ENCODE data around the gene UQCC3. TPM values are rescaled to one million over a fixed set of nuclear protein-coding genes. Genes with fewer than 3 reads are reported as not detected.
A peak's percentile ranks its signal among the peaks of the same experiment; 100 is the strongest.

UQCC3 gene
- total and polyA plus RNA-seq, 3 donors from 2014 or later, result 4.2 to 8.1 (median 8.0) TPM

DNA sequence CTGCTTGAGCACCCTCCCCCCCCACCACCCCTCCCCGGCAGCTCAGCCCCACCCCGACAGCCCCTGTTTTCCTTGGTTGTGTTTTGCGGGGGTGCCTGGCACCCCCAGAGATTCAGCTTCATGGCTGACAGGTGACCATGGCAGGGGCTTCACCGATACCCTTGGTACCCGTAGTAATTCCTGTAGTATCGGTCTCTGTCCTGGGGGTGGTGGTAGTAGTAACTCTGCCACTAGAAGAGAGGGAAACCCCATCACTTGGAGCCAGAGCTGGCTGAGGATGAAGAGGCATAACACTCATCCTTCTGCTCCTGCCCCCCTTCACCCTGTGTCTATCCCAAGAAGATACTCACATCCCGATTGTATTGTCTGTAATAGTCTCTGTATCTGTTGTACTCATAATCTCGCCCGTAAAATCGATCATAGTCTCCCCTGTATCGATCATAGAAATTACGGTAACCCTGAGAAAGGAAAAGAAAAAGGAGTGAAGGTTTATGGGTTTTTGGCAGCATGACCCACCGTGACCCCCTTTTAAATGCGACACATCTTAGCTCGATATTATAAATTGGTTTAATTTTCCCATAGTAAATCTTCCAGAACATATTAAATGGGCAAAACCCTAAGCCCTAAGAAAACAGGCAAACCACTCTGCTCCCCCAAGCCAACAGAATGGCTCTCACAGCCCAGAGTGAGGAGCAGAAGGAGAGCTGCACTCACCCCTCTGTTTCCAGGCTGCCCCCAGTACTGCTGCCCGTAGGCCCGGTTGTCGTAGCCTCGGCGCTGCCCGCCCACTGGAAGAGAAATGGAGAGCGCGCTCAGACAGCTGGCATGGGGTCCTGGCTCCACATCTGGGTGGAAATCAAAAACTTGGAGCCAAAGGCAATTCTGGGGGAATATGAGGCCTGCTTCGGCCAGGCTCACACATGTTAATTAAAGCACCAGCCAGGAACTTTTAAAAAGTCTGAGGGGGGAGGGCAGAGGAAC is 44.0 kb downstream of the UQCC3 start:
- no peak for DNase-seq
- Histone ChIP-seq H3K4me1 (peaks cover 2% of the 10 kb centered on the region), H3K27ac (no peak overlapping the region), H3K36me3 (ENCODE audit: low read depth, missing control alignments) (no peaks in the 10 kb centered on the region), H3K9me3 (no peaks in the 10 kb centered on the region), H3K4me3 (no peak overlapping the region), H3K27me3 (no peaks in the 10 kb centered on the region)
- intact Hi-C loops (cut with DNase I; ENCODE audit: low total_unique reads), result no loop called here
- WGBS, 2 donors, result 92% methylated on average over 24 of the region's 24 CpGs
- TF ChIP-seq, protein P1, sequence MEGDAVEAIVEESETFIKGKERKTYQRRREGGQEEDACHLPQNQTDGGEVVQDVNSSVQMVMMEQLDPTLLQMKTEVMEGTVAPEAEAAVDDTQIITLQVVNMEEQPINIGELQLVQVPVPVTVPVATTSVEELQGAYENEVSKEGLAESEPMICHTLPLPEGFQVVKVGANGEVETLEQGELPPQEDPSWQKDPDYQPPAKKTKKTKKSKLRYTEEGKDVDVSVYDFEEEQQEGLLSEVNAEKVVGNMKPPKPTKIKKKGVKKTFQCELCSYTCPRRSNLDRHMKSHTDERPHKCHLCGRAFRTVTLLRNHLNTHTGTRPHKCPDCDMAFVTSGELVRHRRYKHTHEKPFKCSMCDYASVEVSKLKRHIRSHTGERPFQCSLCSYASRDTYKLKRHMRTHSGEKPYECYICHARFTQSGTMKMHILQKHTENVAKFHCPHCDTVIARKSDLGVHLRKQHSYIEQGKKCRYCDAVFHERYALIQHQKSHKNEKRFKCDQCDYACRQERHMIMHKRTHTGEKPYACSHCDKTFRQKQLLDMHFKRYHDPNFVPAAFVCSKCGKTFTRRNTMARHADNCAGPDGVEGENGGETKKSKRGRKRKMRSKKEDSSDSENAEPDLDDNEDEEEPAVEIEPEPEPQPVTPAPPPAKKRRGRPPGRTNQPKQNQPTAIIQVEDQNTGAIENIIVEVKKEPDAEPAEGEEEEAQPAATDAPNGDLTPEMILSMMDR (IDR thresholded peaks at IDR 0.05), result no peak
- no peak for TF ChIP-seq POLR2A (IDR thresholded peaks at IDR 0.05)

DNA sequence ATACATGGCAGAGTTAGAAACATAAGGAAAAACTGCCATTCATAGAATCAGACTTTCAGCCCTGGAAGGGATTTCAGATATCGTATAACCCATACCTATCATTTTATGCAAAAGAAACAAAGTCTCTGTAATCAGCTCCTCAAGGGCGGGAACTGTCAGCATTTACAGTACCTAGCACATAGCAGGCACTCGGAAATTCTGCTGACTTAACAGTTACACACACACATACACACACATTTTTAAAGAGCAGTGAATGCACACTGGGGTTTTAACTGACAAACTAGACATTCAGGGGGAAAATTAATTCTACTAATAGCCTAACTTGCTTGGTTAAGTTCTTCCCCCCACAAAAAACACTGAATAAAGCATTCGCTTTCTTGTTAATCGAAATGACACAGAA is 44.7 kb downstream of the UQCC3 start:
- Histone ChIP-seq H3K36me3 (ENCODE audit: low read depth, missing control alignments) (no peaks in the 10 kb centered on the region), H3K27me3 (no peaks in the 10 kb centered on the region)
- intact Hi-C loops (cut with DNase I; ENCODE audit: low total_unique reads), result no loop called here

DNA sequence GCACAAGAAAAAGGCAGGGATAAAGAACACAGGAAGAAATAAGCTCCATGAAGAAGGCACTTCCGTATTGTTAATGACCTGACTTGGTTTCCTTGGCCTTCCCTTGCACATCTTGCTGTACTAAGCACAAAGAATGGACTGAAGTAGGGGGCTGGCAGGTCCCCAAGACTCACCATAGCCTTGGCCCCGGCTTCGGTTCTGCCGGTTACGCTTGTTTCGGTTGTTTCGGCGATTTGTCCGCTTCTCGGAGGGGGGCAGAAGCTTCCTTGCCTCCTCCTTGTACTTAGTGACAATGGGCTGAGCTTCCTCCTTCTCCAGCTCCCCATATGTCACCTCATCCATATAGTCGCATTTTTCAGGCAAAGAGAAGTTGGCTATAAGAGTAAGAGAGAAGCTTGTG is 45.3 kb downstream of the UQCC3 start:
- no peak for DNase-seq
- H3K4me3 ChIP-seq, result no peak overlapping the region
- intact Hi-C loops (cut with DNase I; ENCODE audit: low total_unique reads), result no loop called here
- no peaks in the 10 kb centered on the region for H3K27me3 ChIP-seq
- no peaks in the 10 kb centered on the region for H3K4me1 ChIP-seq
- H3K9me3 ChIP-seq, result no peaks in the 10 kb centered on the region
- H3K27ac ChIP-seq, result peak overlapping the region in 1 of 2 donors; percentile 8
- TF ChIP-seq, protein P1 (IDR thresholded peaks at IDR 0.05), result no peak
- TF ChIP-seq POLR2A (IDR thresholded peaks at IDR 0.05), result no peak
- 75 to 83% methylated on average over 11 of the region's 11 CpGs for WGBS, 2 donors
- no peaks in the 10 kb centered on the region for H3K36me3 ChIP-seq (ENCODE audit: low read depth, missing control alignments)

More for the DNA sequence above, 44.7 kb downstream of the UQCC3 start:
- H3K27ac ChIP-seq, result peak overlapping the region in 1 of 2 donors; percentile 8
- WGBS, 2 donors, result 66 to 79% methylated on average over 5 of the region's 5 CpGs
- TF ChIP-seq, protein P1 (IDR thresholded peaks at IDR 0.05), result no peak
- no peak for TF ChIP-seq POLR2A (IDR thresholded peaks at IDR 0.05)
- DNase-seq, result no peak
- H3K4me1 ChIP-seq, result no peaks in the 10 kb centered on the region
- no peaks in the 10 kb centered on the region for H3K9me3 ChIP-seq
- H3K4me3 ChIP-seq, result no peak overlapping the region

DNA sequence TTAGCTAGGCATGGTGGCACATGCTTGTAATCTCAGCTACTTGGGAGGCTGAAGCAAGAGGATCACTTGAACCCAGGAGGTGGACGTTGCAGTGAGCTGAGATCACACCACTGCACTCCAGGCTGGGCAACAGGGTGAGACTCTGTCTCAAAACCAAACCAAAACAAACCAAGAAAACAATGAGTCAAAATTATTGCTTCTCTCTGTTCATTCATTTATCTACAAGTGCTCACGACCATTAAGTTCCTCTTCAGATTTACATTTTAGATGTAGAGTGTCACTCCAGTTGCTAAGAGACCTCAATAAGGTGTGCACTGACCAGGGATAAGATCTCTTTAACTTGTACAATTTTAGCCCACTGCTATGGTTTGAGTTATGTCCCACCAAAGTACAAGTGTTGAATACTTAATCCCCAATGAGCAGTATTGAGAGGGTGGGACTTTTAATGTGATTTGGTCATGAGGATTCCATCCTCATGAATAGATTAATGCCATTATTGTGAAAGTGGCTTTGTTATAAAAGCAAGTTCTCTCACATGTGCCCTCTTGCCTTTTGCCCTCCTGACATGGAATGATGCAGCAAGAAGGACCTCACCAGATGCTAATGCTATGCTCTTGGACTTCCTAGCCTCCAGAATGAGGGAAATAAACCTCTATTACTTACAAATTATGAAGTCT is 48.0 kb downstream of the UQCC3 start:
- DNase-seq, result no peak
- no peaks in the 10 kb centered on the region for H3K4me1 ChIP-seq
- no peak overlapping the region for H3K27ac ChIP-seq
- no peaks in the 10 kb centered on the region for H3K27me3 ChIP-seq
- 87 to 88% methylated on average over 2 of the region's 2 CpGs for WGBS, 2 donors
- H3K4me3 ChIP-seq, result no peak overlapping the region
- no peaks in the 10 kb centered on the region for H3K36me3 ChIP-seq (ENCODE audit: low read depth, missing control alignments)
- intact Hi-C loops (cut with DNase I; ENCODE audit: low total_unique reads), result no loop called here
- TF ChIP-seq POLR2A (IDR thresholded peaks at IDR 0.05), result no peak
- TF ChIP-seq, protein P1 (IDR thresholded peaks at IDR 0.05), result no peak
- H3K9me3 ChIP-seq, result no peaks in the 10 kb centered on the region

Data from testis (tissue), 3 donors.